Right lobe of liver (tissue), 6 donors: ENCODE measurements around the gene C1orf94. TPM values are rescaled to one million over a fixed set of nuclear protein-coding genes. Genes with fewer than 3 reads are reported as not detected.

Source experiments
- ATAC-seq, 4 donors: fragments of 200-7000 bp; cut with Tn5 transposase; one replicate each; pipeline ENCODE4 v1.9.1; 2020; ENCODE audit warnings: mild to moderate bottlenecking in 4 of 4, moderate library complexity in 4 of 4
- DNase-seq, 3 donors: peaks; one replicate each; pipeline ENCODE4 v3.0.0-alpha.2; 2020
- H3K27ac ChIP-seq, 3 donors: fragments of 200-600 bp; one replicate each; pipeline ENCODE4 v1.8.0; 2022
- H3K27me3 ChIP-seq, 2 donors: fragments of 200-600 bp; one replicate each; pipeline ENCODE4 v1.8.0; 2022
- H3K36me3 ChIP-seq, 4 donors: fragments of 200-600 bp; sonication (generic) in 1 of 4; one replicate each; pipeline versions ENCODE4 v1.5.1 to v1.8.0; 2017 to 2022; ENCODE audit warnings: control low read depth in 1 of 4
- H3K4me1 ChIP-seq, 4 donors: fragments of 200-600 bp; sonication (generic) in 1 of 4; one replicate each; pipeline versions ENCODE4 v1.5.1 to v1.8.0; 2017 to 2022; ENCODE audit warnings: control low read depth in 1 of 4
- H3K4me3 ChIP-seq, 3 donors: fragments of 200-600 bp; one replicate each; pipeline ENCODE4 v1.8.0; 2022
- H3K9me3 ChIP-seq, 4 donors: fragments of 200-600 bp; sonication (generic) in 1 of 4; one replicate each; pipeline versions ENCODE4 v1.5.1 to v1.8.0; 2017 to 2022; ENCODE audit warnings: control low read depth in 1 of 4
- POLR2A ChIP-seq: fragments of 450-650 bp; IDR thresholded peaks from one replicate; pipeline ENCODE4 v1.6.1; 2017; ENCODE audit warnings: antibody characterized with exemption, mild to moderate bottlenecking
- WGBS: methylation state at CpG from one replicate; pipeline ENCODE4 v1.1.6; 2018; ENCODE audit warnings: low coverage, low lambda C conversion rate; ENCODE audit not compliant: insufficient coverage; ENCODE audit errors: missing lambda C conversion rate; 5-methylcytosine and 5-hydroxymethylcytosine counted together
- intact Hi-C, 2 donors: fragments of 100-400 bp; cut with DNase I; formaldehyde crosslinking; loops; one replicate each; pipeline versions ENCODE4 v1.11.2 to v1.14.1; 2022
- total RNA-seq, 6 experiments: library from RNA; depleted of rRNA in 2 of 6; stranded (reverse); fragments of >200 nt in 2 of 6; fragmentation: NEBNext Ultra II Directional in 3 of 6; extraction: Animal tissue kit (Norgen Biotek cat#: 25700) in 3 of 6; gene quantifications; one replicate each; pipeline versions ENCODE4 v1.1.0 to v1.2.4, GENCODE V29; 2016 to 2023
- TF ChIP-seq, protein P1 (sequence below), 4 donors: fragments of 200-600 bp in 3 of 4; fragments of 450-650 bp in 1 of 4; IDR thresholded peaks; one replicate each; pipeline versions ENCODE4 v1.5.1 to v1.8.0; 2016 to 2022; ENCODE audit warnings: antibody characterized with exemption in 4 of 4, mild to moderate bottlenecking in 2 of 4
- donor health status: DM: no; HTN: yes; CAD: no.
- donor health status: DM: no; HTN: no; CAD: no.
- donor health status: DM: no; HTN: no; CAD: no.
- donor health status: DM: no; HTN: yes; CAD: no.
- donor health status: DM: no; HTN: yes; CAD: no.

The C1orf94 gene
- total RNA-seq, 6 experiments from 2014 or later, result not detected

DNA sequence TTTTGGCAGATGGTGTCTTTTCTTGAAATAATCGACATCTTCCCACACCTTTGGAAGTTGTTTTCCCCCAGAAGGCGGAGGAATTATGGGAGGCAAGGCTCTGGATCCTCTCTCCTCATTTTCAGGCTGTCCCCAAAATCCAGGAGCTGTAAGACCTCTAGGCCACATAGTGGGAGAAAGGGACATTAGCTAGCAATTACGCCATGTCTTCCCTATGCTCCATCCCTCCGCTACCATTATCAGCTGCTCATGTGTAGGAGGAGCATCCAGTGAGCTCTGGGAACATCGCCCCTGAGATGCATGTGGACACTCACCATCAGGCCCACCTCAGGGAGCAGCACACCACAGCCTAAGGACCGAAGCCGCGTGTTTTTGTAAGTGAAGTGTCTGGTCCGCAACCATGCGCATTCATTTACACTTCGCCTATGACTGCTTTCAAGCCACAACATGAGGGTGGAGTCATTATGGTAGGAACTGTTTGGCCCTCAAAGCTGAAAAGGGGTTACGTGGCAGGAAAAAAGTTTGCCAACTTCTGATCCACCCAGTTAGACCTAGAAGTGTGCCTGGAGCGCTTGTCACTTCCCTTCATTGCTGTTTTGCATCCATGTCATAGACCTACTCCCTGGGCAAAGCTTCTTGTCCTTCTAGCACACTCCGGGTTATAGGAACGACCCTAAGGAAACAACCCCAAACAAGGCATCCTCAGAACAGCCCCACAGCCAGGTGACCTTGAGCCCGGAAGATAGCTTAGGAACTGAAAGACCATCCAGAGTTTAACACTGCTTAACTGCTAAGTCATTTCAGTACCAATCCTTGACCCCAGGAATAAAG is 85.5 kb downstream of the C1orf94 start:
- ATAC-seq (no peak), DNase-seq (no peak)
- Histone ChIP-seq H3K36me3 (no peaks in the 10 kb centered on the region), H3K4me1 (no peaks in the 10 kb centered on the region), H3K4me3 (no peak overlapping the region), H3K27me3 (no peaks in the 10 kb centered on the region), H3K27ac (no peak overlapping the region), H3K9me3 (no peaks in the 10 kb centered on the region)
- WGBS, result 67% methylated on average over 13 of the region's 16 CpGs
- intact Hi-C loops, result no loop called here
- TF ChIP-seq, protein P1, sequence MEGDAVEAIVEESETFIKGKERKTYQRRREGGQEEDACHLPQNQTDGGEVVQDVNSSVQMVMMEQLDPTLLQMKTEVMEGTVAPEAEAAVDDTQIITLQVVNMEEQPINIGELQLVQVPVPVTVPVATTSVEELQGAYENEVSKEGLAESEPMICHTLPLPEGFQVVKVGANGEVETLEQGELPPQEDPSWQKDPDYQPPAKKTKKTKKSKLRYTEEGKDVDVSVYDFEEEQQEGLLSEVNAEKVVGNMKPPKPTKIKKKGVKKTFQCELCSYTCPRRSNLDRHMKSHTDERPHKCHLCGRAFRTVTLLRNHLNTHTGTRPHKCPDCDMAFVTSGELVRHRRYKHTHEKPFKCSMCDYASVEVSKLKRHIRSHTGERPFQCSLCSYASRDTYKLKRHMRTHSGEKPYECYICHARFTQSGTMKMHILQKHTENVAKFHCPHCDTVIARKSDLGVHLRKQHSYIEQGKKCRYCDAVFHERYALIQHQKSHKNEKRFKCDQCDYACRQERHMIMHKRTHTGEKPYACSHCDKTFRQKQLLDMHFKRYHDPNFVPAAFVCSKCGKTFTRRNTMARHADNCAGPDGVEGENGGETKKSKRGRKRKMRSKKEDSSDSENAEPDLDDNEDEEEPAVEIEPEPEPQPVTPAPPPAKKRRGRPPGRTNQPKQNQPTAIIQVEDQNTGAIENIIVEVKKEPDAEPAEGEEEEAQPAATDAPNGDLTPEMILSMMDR (IDR thresholded peaks at IDR 0.05), result no peak
- TF ChIP-seq POLR2A, result no peak

DNA sequence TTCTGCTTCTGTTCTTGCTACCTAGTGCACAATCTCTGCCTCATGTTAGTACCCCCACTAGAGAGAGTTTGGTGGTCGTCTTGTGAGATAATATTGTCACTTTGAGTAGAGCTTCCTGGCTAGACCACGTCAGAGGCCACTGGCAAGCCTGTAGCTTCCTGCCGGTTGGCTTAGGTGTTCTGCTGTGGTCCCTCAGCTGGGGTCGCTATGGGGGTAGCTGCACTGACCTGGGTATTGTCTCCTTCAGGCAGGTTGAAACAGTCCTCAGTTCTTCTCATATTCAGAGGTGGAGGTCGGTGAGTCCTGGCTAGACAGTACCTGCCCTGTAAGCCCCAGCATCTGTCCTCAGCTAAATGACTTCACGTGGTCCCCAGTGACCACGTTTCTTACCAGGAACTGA is 86.2 kb downstream of the C1orf94 start:
- TF ChIP-seq, protein P1 (IDR thresholded peaks at IDR 0.05), result no peak
- TF ChIP-seq POLR2A, result no peak

DNA sequence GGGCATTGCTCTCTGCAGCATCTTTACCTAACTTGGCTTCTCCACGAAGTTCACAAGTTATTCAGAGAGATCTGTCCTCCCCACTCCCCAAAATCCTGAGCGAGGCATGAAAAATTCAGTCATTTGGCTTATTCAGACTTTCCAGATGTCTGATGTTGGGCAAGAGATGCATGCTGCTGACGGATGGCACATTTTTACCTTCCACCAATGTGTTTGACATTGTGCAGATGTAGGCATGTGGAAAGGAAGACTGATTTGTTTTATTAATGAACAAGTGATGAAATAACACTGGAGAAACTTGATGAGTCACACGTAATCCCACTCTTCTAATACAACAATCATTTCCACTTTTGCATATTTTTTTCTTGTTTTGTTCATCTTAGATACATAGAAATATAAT is 86.7 kb downstream of the C1orf94 start:
- no peaks in the 10 kb centered on the region for H3K27me3 ChIP-seq
- DNase-seq, result no peak
- no peaks in the 10 kb centered on the region for H3K4me1 ChIP-seq
- intact Hi-C loops, result no loop called here
- TF ChIP-seq POLR2A, result no peak
- TF ChIP-seq, protein P1 (IDR thresholded peaks at IDR 0.05), result no peak
- H3K9me3 ChIP-seq, result no peaks in the 10 kb centered on the region
- H3K4me3 ChIP-seq, result no peak overlapping the region
- H3K36me3 ChIP-seq, result no peaks in the 10 kb centered on the region
- no peak overlapping the region for H3K27ac ChIP-seq
- no peak for ATAC-seq
- 57% methylated on average over 4 of the region's 4 CpGs for WGBS

More for the DNA sequence above, 86.2 kb downstream of the C1orf94 start:
- Histone ChIP-seq H3K4me1 (no peaks in the 10 kb centered on the region), H3K4me3 (no peak overlapping the region), H3K27ac (no peak overlapping the region), H3K9me3 (no peaks in the 10 kb centered on the region), H3K36me3 (no peaks in the 10 kb centered on the region), H3K27me3 (no peaks in the 10 kb centered on the region)
- ATAC-seq (no peak), DNase-seq (no peak)
- 37% methylated on average over 7 of the region's 7 CpGs for WGBS
- intact Hi-C loops, result no loop called here

DNA sequence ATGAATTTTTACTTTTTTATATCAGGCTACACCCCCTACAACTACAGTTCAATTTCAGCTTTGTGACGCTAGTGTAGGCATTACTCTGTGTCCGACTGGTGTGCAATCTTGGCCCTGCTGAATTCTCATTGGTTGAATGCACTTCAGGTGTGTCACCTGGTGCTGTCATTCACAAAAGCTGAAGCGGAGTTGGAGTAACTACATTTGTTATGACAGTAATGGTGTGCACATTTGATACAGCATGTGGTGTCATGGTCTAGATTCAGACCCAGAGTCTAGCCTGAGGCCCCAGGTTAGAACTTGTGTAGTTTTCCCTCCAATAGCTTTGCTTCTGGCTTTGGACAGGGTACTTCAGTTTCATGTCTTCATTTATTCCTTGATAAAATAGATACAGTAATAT is 88.7 kb downstream of the C1orf94 start:
- intact Hi-C loops, result no loop called here
- Histone ChIP-seq H3K27ac (no peak overlapping the region), H3K9me3 (no peaks in the 10 kb centered on the region), H3K27me3 (no peaks in the 10 kb centered on the region), H3K4me1 (no peaks in the 10 kb centered on the region), H3K36me3 (no peaks in the 10 kb centered on the region), H3K4me3 (no peak overlapping the region)
- DNase-seq, result no peak
- ATAC-seq, result no peak
- 47% methylated on average over 3 of the region's 3 CpGs for WGBS
- TF ChIP-seq POLR2A, result no peak
- TF ChIP-seq, protein P1 (IDR thresholded peaks at IDR 0.05), result no peak
